ENCODE data around the gene INSIG1. TPM values are rescaled to one million over a fixed set of nuclear protein-coding genes. Genes with fewer than 3 reads are reported as not detected.

Gene INSIG1
- total and polyA plus RNA-seq, 2 experiments from 2014 or later = 70.3 to 131 TPM

GRCh38 chr7:155342313-155342712 lies 44.6 kb downstream of the INSIG1 start (continued):
- TF ChIP-seq, protein P1, sequence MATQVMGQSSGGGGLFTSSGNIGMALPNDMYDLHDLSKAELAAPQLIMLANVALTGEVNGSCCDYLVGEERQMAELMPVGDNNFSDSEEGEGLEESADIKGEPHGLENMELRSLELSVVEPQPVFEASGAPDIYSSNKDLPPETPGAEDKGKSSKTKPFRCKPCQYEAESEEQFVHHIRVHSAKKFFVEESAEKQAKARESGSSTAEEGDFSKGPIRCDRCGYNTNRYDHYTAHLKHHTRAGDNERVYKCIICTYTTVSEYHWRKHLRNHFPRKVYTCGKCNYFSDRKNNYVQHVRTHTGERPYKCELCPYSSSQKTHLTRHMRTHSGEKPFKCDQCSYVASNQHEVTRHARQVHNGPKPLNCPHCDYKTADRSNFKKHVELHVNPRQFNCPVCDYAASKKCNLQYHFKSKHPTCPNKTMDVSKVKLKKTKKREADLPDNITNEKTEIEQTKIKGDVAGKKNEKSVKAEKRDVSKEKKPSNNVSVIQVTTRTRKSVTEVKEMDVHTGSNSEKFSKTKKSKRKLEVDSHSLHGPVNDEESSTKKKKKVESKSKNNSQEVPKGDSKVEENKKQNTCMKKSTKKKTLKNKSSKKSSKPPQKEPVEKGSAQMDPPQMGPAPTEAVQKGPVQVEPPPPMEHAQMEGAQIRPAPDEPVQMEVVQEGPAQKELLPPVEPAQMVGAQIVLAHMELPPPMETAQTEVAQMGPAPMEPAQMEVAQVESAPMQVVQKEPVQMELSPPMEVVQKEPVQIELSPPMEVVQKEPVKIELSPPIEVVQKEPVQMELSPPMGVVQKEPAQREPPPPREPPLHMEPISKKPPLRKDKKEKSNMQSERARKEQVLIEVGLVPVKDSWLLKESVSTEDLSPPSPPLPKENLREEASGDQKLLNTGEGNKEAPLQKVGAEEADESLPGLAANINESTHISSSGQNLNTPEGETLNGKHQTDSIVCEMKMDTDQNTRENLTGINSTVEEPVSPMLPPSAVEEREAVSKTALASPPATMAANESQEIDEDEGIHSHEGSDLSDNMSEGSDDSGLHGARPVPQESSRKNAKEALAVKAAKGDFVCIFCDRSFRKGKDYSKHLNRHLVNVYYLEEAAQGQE (IDR thresholded peaks at IDR 0.05; ENCODE audit: unreplicated experiment) = no peak

DNA sequence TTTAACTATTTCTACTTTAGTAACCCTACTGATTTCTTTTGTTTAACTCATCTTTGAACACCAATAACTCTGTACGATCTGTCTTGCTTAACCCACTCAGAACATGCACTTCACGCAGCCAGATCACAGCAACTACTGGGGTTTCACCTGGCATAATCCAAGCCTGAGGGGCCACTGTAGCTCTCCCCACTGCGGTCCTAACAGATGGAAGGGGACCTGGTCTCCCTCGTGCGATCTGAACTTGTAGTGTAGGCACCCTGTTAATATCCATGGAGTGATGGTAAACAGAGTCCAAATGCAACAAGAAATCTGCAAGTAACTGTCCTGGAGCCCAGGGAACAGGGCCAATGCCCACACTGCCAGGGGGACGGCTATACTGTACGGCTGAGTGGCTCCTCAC lies 45.5 kb downstream of the INSIG1 start:
- no peaks in the 10 kb centered on the region for H3K79me2 ChIP-seq (replicated peaks; ENCODE audit: insufficient read depth)
- H3F3A ChIP-seq (replicated peaks; ENCODE audit: low read depth) = no peaks in the 10 kb centered on the region
- H3K9me2 ChIP-seq (ENCODE audit: insufficient read depth) = no peaks in the 10 kb centered on the region
- Mint-ChIP-seq H3K27ac (no peak overlapping the region), H3K4me3 (no peak overlapping the region), H3K4me1 (no peaks in the 10 kb centered on the region), H3K27me3 (ENCODE audit: insufficient read depth, low read depth, poor library complexity) (peaks cover 4% of the 10 kb centered on the region), H3K9me3 (no peaks in the 10 kb centered on the region; the same call in 2 of the 3 replicates), H3K36me3 (ENCODE audit: low read depth) (no peaks in the 10 kb centered on the region; the same call in 2 of the 3 replicates)
- H3K4me1 ChIP-seq (ENCODE audit: insufficient read depth) = no peaks in the 10 kb centered on the region
- H2AFZ ChIP-seq = no peak overlapping the region
- no peak for DNase-seq (ENCODE audit: low spot score)
- H4K20me1 ChIP-seq (replicated peaks; ENCODE audit: insufficient read depth) = no peaks in the 10 kb centered on the region
- ATAC-seq = no peak
- H3K27me3 ChIP-seq (ENCODE audit: insufficient read depth) = peaks cover 5% of the 10 kb centered on the region; the same call in 1 of the 2 replicates
- no peaks in the 10 kb centered on the region for H3K36me3 ChIP-seq (ENCODE audit: insufficient read depth)
- H3K27ac ChIP-seq (ENCODE audit: low read depth) = no peak overlapping the region
- H3K4me2 ChIP-seq = no peak overlapping the region
- H3K4me3 ChIP-seq = no peak overlapping the region
- no peak for TF ChIP-seq JUNB (IDR thresholded peaks at IDR 0.05; ENCODE audit: unreplicated experiment)
- no peak for TF ChIP-seq ZNF114 (CRISPR knock-in tag; IDR thresholded peaks at IDR 0.05)
- TF ChIP-seq, protein P1 (IDR thresholded peaks at IDR 0.05; ENCODE audit: unreplicated experiment) = no peak
- no peak for TF ChIP-seq POLR2AphosphoS5 (IDR thresholded peaks at IDR 0.05; ENCODE audit: low read depth)
- no peak for TF ChIP-seq ZNF462 (CRISPR knock-in tag; IDR thresholded peaks at IDR 0.05)
- no peak for TF ChIP-seq EZH2phosphoT487 (IDR thresholded peaks at IDR 0.05; ENCODE audit: unreplicated experiment)
- TF ChIP-seq, protein P2, sequence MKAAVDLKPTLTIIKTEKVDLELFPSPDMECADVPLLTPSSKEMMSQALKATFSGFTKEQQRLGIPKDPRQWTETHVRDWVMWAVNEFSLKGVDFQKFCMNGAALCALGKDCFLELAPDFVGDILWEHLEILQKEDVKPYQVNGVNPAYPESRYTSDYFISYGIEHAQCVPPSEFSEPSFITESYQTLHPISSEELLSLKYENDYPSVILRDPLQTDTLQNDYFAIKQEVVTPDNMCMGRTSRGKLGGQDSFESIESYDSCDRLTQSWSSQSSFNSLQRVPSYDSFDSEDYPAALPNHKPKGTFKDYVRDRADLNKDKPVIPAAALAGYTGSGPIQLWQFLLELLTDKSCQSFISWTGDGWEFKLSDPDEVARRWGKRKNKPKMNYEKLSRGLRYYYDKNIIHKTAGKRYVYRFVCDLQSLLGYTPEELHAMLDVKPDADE (IDR thresholded peaks at IDR 0.05) = no peak
- no peak for TF ChIP-seq CREB1 (CRISPR knock-in tag; IDR thresholded peaks at IDR 0.05; ENCODE audit: low read depth)
- no peak for TF ChIP-seq STAT1 (IDR thresholded peaks at IDR 0.05; ENCODE audit: unreplicated experiment)
- TF ChIP-seq ZNF331 (CRISPR knock-in tag; IDR thresholded peaks at IDR 0.05; ENCODE audit: low read depth) = no peak
- TF ChIP-seq NANOG (IDR thresholded peaks at IDR 0.05; ENCODE audit: borderline replicate concordance) = no peak

All from GM23338 (cell line).